SK-N-SH (cell line): ENCODE results near the gene BMP5. TPM values are rescaled to one million over a fixed set of nuclear protein-coding genes. Genes with fewer than 3 reads are reported as not detected.

Experiments used
- CTCF ChIA-PET: fragments of 300-600, 350-600 bp; formaldehyde crosslinking; extraction: SDS; loops from one replicate; lab custom pipeline; 2021; lab: Yijun Ruan, JAX
- POLR2A ChIA-PET: fragments of 350-600 bp; sonication (Branson Sonifier 250); formaldehyde crosslinking; extraction: SDS; loops from one replicate; lab custom pipeline; 2020; ENCODE audit warnings: antibody characterized with exemption, inconsistent platforms; lab: Yijun Ruan, JAX
- DNase-seq: peaks from one replicate; pipeline ENCODE4 v3.0.0; 2012
- H2AFZ ChIP-seq: fragments of 200-600 bp; sonication (generic); 2 replicates; pipeline ENCODE4 v1.8.1; 2016; ENCODE audit warnings: antibody characterized with exemption, mild to moderate bottlenecking, low read depth
- H3F3A ChIP-seq: fragments of 200-600 bp; sonication (generic); replicated peaks from 2 replicates; pipeline ENCODE3; 2016; ENCODE audit warnings: antibody characterized with exemption, mild to moderate bottlenecking; ENCODE audit not compliant: insufficient read depth
- H3K27ac ChIP-seq, 2 experiments: fragments of 200-500 bp in 1 of 2; fragments of 200-600 bp in 1 of 2; sonication (Bioruptor generic) in 1 of 2; sonication (generic), shearing (Covaris generic) in 1 of 2; 2 replicates each; pipeline versions ENCODE4 v1.5.1 to v1.6.1; 2014 to 2016; ENCODE audit warnings: low read depth in 2 of 2, inconsistent platforms in 1 of 2, low read length in 1 of 2, mild to moderate bottlenecking in 1 of 2, mixed read lengths in 1 of 2
- H3K27me3 ChIP-seq: fragments of 200-600 bp; sonication (generic), shearing (Covaris generic); 2 replicates; pipeline ENCODE4 v1.6.1; 2016; ENCODE audit warnings: mixed run types; ENCODE audit not compliant: insufficient read depth
- H3K36me3 ChIP-seq, 2 experiments: fragments of 200-500 bp in 1 of 2; fragments of 200-600 bp in 1 of 2; sonication (Bioruptor generic) in 1 of 2; sonication (generic) in 1 of 2; replicated peaks in 1 of 2; 2 replicates each; pipeline versions ENCODE3 to v1.5.1; 2014 to 2016; ENCODE audit warnings: low read length in 1 of 2, mild to moderate bottlenecking in 1 of 2; ENCODE audit not compliant: insufficient read depth in 2 of 2, control insufficient read depth in 1 of 2
- H3K4me1 ChIP-seq, 2 experiments: fragments of 200-500 bp in 1 of 2; fragments of 200-600 bp in 1 of 2; sonication (Bioruptor generic) in 1 of 2; sonication (generic), shearing (Covaris generic) in 1 of 2; 2 replicates each; pipeline versions ENCODE4 v1.5.1 to v1.6.1; 2014 to 2016; ENCODE audit warnings: low read depth in 1 of 2, low read length in 1 of 2, mixed run types in 1 of 2; ENCODE audit not compliant: insufficient read depth in 2 of 2, control insufficient read depth in 1 of 2
- H3K4me2 ChIP-seq: fragments of 200-600 bp; sonication (generic), shearing (Covaris generic); 2 replicates; pipeline ENCODE4 v1.6.1; 2017; ENCODE audit warnings: mixed run types
- H3K4me3 ChIP-seq, 2 experiments: fragments of 200-500 bp in 1 of 2; fragments of 200-600 bp in 1 of 2; sonication (Bioruptor generic) in 1 of 2; sonication (generic), shearing (Covaris generic) in 1 of 2; 2 replicates each; pipeline versions ENCODE4 v1.5.1 to v1.8.1; 2014 to 2016; ENCODE audit warnings: low read depth in 2 of 2, inconsistent platforms in 1 of 2, low read length in 1 of 2, mild to moderate bottlenecking in 1 of 2, mixed read lengths in 1 of 2, moderate library complexity in 1 of 2
- H3K79me2 ChIP-seq: fragments of 200-600 bp; sonication (generic); 2 replicates; pipeline ENCODE4 v1.8.1; 2017; ENCODE audit warnings: mild to moderate bottlenecking; ENCODE audit not compliant: insufficient read depth
- H3K9ac ChIP-seq: fragments of 200-600 bp; sonication (generic); 2 replicates; pipeline ENCODE4 v1.6.1; 2017; ENCODE audit warnings: mixed run types
- H3K9me2 ChIP-seq: fragments of 200-600 bp; sonication (generic); 2 replicates; pipeline ENCODE4 v1.6.1; 2017; ENCODE audit warnings: mixed run types
- H3K9me3 ChIP-seq: fragments of 200-600 bp; sonication (generic); 2 replicates; pipeline ENCODE4 v1.6.1; 2017; ENCODE audit warnings: mixed run types, mild to moderate bottlenecking, moderate library complexity
- H4K20me1 ChIP-seq: fragments of 200-600 bp; sonication (generic); 2 replicates; pipeline ENCODE4 v1.6.1; 2017; ENCODE audit warnings: mild to moderate bottlenecking, mixed run types; ENCODE audit not compliant: insufficient read depth
- CHD2 ChIP-seq: fragments of 150-350 bp; IDR thresholded peaks from 2 replicates; pipeline ENCODE4 v1.6.1; 2018; ENCODE audit warnings: low read length; ENCODE audit not compliant: partially characterized antibody
- ELF1 ChIP-seq: IDR thresholded peaks from 2 replicates; pipeline ENCODE4 v1.4.0; 2012
- FOXM1 ChIP-seq: IDR thresholded peaks from 2 replicates; pipeline ENCODE4 v1.4.0; 2012; ENCODE audit warnings: low read depth, mild to moderate bottlenecking
- GABPA ChIP-seq: IDR thresholded peaks from 2 replicates; pipeline ENCODE4 v1.4.0; 2012; ENCODE audit warnings: low read depth, mild to moderate bottlenecking
- GATA2 ChIP-seq: sonication (generic); formaldehyde crosslinking; IDR thresholded peaks from 2 replicates; pipeline ENCODE4 v1.5.0; 2020; ENCODE audit warnings: mild to moderate bottlenecking, missing genetic modification reagents
- MAX ChIP-seq: IDR thresholded peaks from 2 replicates; pipeline ENCODE4 v1.4.0; 2012; ENCODE audit warnings: low read depth
- MEF2A ChIP-seq: IDR thresholded peaks from 2 replicates; pipeline ENCODE4 v1.4.0; 2012; ENCODE audit warnings: low read depth, borderline replicate concordance
- MXI1 ChIP-seq: IDR thresholded peaks from 2 replicates; pipeline ENCODE4 v1.6.1; 2012; ENCODE audit warnings: mild to moderate bottlenecking, low read depth, low read length, improper control_type of control experiment
- NFIC ChIP-seq: IDR thresholded peaks from 2 replicates; pipeline ENCODE4 v1.4.0; 2012; ENCODE audit warnings: borderline replicate concordance
- PBX3 ChIP-seq: IDR thresholded peaks from 2 replicates; pipeline ENCODE4; 2012
- POLR2AphosphoS5 ChIP-seq: IDR thresholded peaks from 2 replicates; pipeline ENCODE4 v1.6.1; 2012; ENCODE audit warnings: low read depth, low read length
- RAD21 ChIP-seq: IDR thresholded peaks from 2 replicates; pipeline ENCODE4 v1.6.1; 2012; ENCODE audit warnings: mild to moderate bottlenecking, low read length
- RCOR1 ChIP-seq: fragments of 150-350 bp; IDR thresholded peaks from 2 replicates; pipeline ENCODE4 v1.6.1; 2017; ENCODE audit warnings: antibody characterized with exemption, low read length
- REST ChIP-seq: IDR thresholded peaks from 2 replicates; pipeline ENCODE4 v1.6.1; 2012; ENCODE audit warnings: mild to moderate bottlenecking, low read depth, low read length, moderate library complexity
- RXRA ChIP-seq: IDR thresholded peaks from 2 replicates; pipeline ENCODE4 v1.4.0; 2012; ENCODE audit warnings: low read depth, mild to moderate bottlenecking, borderline replicate concordance
- SMC3 ChIP-seq: IDR thresholded peaks from 2 replicates; pipeline ENCODE4 v1.6.1; 2012; ENCODE audit warnings: low read depth, low read length, improper control_type of control experiment
- TAF1 ChIP-seq: IDR thresholded peaks from 2 replicates; pipeline ENCODE4 v1.6.1; 2012; ENCODE audit warnings: low read depth, mild to moderate bottlenecking, low read length, moderate library complexity, borderline replicate concordance
- TCF12 ChIP-seq: IDR thresholded peaks from 2 replicates; pipeline ENCODE4 v1.4.0; 2012
- TEAD4 ChIP-seq: IDR thresholded peaks from 2 replicates; pipeline ENCODE4 v1.4.0; 2012; ENCODE audit warnings: mild to moderate bottlenecking, borderline replicate concordance; ENCODE audit not compliant: insufficient read depth
- YY1 ChIP-seq: IDR thresholded peaks from 2 replicates; pipeline ENCODE4 v1.4.0; 2012; ENCODE audit warnings: low read depth, mild to moderate bottlenecking
- WGBS: methylation state at CpG from one replicate; pipeline ENCODE4 v1.1.6; 2017; ENCODE audit warnings: low lambda C conversion rate; 5-methylcytosine and 5-hydroxymethylcytosine counted together
- polyA plus RNA-seq, 3 experiments: library from polyadenylated mRNA; depleted of rRNA; stranded (reverse); fragments of >200 nt; gene quantifications; 2 replicates each; pipeline ENCODE4 v1.2.3, GENCODE V29; 2012
- TF ChIP-seq, protein P1 (sequence below): fragments of 200-600 bp; sonication (generic); IDR thresholded peaks from 2 replicates; pipeline ENCODE4 v1.6.1; 2017; ENCODE audit warnings: antibody characterized with exemption, mild to moderate bottlenecking, moderate library complexity
- TF ChIP-seq, protein P2 (sequence below): fragments of 150-350 bp; IDR thresholded peaks from 2 replicates; pipeline ENCODE4 v1.6.1; 2016; ENCODE audit warnings: mild to moderate bottlenecking, low read depth, low read length

The BMP5 gene
- polyA plus RNA-seq, 1 of the 3 experiments (the other 2 are of a cell fraction) = 0.05 TPM

DNA sequence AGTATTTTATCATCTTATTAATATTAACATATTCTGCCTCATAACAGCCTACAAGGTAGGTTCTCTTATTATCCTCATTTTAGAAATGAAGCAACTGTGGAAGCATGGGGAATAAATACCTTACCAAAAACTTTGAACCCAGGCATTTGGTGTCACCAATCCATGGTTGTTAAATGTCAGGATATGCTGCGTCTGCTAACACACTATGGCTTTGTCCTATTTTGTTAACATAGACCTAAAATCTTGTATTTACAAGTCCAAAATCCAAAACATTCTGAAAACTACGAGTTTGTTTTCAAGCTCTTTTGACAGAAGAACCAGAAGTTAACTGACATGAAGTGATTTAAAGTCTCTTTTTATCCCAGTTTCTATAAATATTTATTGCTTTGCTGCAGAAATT is 53.4 kb downstream of the BMP5 start (continued):
- TF ChIP-seq SMC3 (no peak), GABPA (no peak), CHD2 (no peak), NFIC (no peak)
- TF ChIP-seq, protein P1, sequence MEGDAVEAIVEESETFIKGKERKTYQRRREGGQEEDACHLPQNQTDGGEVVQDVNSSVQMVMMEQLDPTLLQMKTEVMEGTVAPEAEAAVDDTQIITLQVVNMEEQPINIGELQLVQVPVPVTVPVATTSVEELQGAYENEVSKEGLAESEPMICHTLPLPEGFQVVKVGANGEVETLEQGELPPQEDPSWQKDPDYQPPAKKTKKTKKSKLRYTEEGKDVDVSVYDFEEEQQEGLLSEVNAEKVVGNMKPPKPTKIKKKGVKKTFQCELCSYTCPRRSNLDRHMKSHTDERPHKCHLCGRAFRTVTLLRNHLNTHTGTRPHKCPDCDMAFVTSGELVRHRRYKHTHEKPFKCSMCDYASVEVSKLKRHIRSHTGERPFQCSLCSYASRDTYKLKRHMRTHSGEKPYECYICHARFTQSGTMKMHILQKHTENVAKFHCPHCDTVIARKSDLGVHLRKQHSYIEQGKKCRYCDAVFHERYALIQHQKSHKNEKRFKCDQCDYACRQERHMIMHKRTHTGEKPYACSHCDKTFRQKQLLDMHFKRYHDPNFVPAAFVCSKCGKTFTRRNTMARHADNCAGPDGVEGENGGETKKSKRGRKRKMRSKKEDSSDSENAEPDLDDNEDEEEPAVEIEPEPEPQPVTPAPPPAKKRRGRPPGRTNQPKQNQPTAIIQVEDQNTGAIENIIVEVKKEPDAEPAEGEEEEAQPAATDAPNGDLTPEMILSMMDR = no peak

GRCh38 chr6:55820696-55821095 is 54.7 kb downstream of the BMP5 start:
- 36% methylated on average over 1 of the region's 1 CpG for WGBS
- Histone ChIP-seq H3K9ac (no peak overlapping the region), H4K20me1 (no peaks in the 10 kb centered on the region), H3K79me2 (no peaks in the 10 kb centered on the region), H3K27ac (no peak overlapping the region), H2AFZ (no peak overlapping the region), H3K4me3 (no peak overlapping the region), H3K27me3 (no peaks in the 10 kb centered on the region), H3K9me2 (no peaks in the 10 kb centered on the region), H3K4me2 (no peak overlapping the region), H3K36me3 (no peaks in the 10 kb centered on the region), H3F3A (no peaks in the 10 kb centered on the region), H3K4me1 (no peaks in the 10 kb centered on the region; a peak in 1 of 4 replicates), H3K9me3 (no peaks in the 10 kb centered on the region)
- ChIA-PET CTCF (no interaction called here), POLR2A (no interaction called here)
- no peak for DNase-seq
- TF ChIP-seq RAD21 (no peak), PBX3 (no peak), REST (no peak), TCF12 (no peak), POLR2AphosphoS5 (no peak), MEF2A (no peak), GATA2 (CRISPR knock-in tag) (no peak), MAX (no peak), TEAD4 (no peak), YY1 (no peak), ELF1 (no peak), RXRA (no peak), MXI1 (no peak), TAF1 (no peak), RCOR1 (no peak), FOXM1 (no peak)
- TF ChIP-seq, protein P2, sequence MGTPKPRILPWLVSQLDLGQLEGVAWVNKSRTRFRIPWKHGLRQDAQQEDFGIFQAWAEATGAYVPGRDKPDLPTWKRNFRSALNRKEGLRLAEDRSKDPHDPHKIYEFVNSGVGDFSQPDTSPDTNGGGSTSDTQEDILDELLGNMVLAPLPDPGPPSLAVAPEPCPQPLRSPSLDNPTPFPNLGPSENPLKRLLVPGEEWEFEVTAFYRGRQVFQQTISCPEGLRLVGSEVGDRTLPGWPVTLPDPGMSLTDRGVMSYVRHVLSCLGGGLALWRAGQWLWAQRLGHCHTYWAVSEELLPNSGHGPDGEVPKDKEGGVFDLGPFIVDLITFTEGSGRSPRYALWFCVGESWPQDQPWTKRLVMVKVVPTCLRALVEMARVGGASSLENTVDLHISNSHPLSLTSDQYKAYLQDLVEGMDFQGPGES = no peak
- TF ChIP-seq, protein P1 = no peak
- TF ChIP-seq, all 33 proteins: peak for 0
